ENCODE results near the gene PPP1R9A.

Gene PPP1R9A

GRCh38 chr7:95324431-95324830 is 417.0 kb downstream of the PPP1R9A start, which contains the start of gene PON1:
Gene PON1 (minus strand): TSS chr7:95324532. CDS start chr7:95324475, 57 bp downstream.
- DNase-seq: no peak

GRCh38 chr7:95327356-95327755 is 420.0 kb downstream of the PPP1R9A start:
- DNase-seq: no peak

- DNase-seq: no peak
These were observed 423.0 kb downstream of the PPP1R9A start for GRCh38 chr7:95330204-95330960.

GRCh38 chr7:95330961-95331337 is 423.6 kb downstream of the PPP1R9A start:
- no peak for DNase-seq

- DNase-seq: no peak
These were observed 427.1 kb downstream of the PPP1R9A start for GRCh38 chr7:95334447-95334846.

GRCh38 chr7:95335093-95335492 is 427.7 kb downstream of the PPP1R9A start:
- no peak for DNase-seq

GRCh38 chr7:95338832-95339231 is 431.4 kb downstream of the PPP1R9A start:
- no peak for DNase-seq

- no peak for DNase-seq
These were observed 433.1 kb downstream of the PPP1R9A start for GRCh38 chr7:95340491-95340890.

- DNase-seq: no peak
These were observed 434.6 kb downstream of the PPP1R9A start for GRCh38 chr7:95342029-95342428.

- no peak for DNase-seq
These were observed 435.4 kb downstream of the PPP1R9A start for GRCh38 chr7:95342642-95343307.

Data from activated CD4-positive, alpha-beta T cell treated with anti-CD3 and anti-CD28 coated beads for 48 hours (primary cell).